ENCODE measurements around the gene SHISA9. TPM values are rescaled to one million over a fixed set of nuclear protein-coding genes. Genes with fewer than 3 reads are reported as not detected.

Gene SHISA9
- total and polyA plus RNA-seq, 2 experiments from 2014 or later: 0.83 to 1.3 TPM

DNA sequence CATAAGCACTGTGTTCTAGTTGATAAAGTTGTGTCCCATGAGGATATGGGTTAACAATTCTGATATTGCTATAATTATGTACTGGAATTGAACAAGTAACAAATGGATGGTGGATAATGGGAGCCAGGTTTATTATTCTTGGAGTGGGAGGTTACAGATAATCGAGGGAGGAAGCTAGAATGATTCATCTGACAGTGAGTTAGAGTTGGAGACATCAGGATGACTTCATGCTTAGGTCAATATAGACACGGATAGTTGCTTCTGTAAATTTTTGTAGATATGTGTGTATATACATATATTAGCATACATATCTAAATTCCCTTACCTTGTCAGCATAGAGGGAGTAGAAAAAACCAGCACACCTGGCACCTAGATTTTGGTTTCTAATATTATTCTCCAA, 293.4 kb downstream of the SHISA9 start:
- H3K79me2 ChIP-seq: no peaks in the 10 kb centered on the region
- H3K9me3 ChIP-seq (ENCODE audit: low read depth): no peaks in the 10 kb centered on the region
- no peaks in the 10 kb centered on the region for H3K9me2 ChIP-seq (replicated peaks; ENCODE audit: insufficient read depth)
- H3K4me2 ChIP-seq: no peak overlapping the region
- no peak for DNase-seq (ENCODE audit: low spot score)
- H2AFZ ChIP-seq: no peak overlapping the region
- 76% methylated on average over 2 of the region's 2 CpGs for WGBS (ENCODE audit: low lambda C conversion rate, missing lambda C conversion rate)
- no peak overlapping the region for H3K27ac ChIP-seq
- H4K20me1 ChIP-seq (ENCODE audit: insufficient read depth, poor library complexity, severe bottlenecking): no peaks in the 10 kb centered on the region
- H3K36me3 ChIP-seq (replicated peaks; ENCODE audit: insufficient read depth, low read depth): no peaks in the 10 kb centered on the region
- H3K4me1 ChIP-seq (ENCODE audit: insufficient read depth): no peaks in the 10 kb centered on the region
- no peaks in the 10 kb centered on the region for H3K27me3 ChIP-seq
- TF ChIP-seq EZH2phosphoT487 (IDR thresholded peaks at IDR 0.05; ENCODE audit: low read depth, severe bottlenecking, unreplicated experiment) (no peak), EZH2 (IDR thresholded peaks at IDR 0.05; ENCODE audit: borderline replicate concordance) (no peak)
- TF ChIP-seq, protein P1, sequence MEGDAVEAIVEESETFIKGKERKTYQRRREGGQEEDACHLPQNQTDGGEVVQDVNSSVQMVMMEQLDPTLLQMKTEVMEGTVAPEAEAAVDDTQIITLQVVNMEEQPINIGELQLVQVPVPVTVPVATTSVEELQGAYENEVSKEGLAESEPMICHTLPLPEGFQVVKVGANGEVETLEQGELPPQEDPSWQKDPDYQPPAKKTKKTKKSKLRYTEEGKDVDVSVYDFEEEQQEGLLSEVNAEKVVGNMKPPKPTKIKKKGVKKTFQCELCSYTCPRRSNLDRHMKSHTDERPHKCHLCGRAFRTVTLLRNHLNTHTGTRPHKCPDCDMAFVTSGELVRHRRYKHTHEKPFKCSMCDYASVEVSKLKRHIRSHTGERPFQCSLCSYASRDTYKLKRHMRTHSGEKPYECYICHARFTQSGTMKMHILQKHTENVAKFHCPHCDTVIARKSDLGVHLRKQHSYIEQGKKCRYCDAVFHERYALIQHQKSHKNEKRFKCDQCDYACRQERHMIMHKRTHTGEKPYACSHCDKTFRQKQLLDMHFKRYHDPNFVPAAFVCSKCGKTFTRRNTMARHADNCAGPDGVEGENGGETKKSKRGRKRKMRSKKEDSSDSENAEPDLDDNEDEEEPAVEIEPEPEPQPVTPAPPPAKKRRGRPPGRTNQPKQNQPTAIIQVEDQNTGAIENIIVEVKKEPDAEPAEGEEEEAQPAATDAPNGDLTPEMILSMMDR (IDR thresholded peaks at IDR 0.05; ENCODE audit: poor library complexity): no peak
- no peak overlapping the region for H3K4me3 ChIP-seq

DNA sequence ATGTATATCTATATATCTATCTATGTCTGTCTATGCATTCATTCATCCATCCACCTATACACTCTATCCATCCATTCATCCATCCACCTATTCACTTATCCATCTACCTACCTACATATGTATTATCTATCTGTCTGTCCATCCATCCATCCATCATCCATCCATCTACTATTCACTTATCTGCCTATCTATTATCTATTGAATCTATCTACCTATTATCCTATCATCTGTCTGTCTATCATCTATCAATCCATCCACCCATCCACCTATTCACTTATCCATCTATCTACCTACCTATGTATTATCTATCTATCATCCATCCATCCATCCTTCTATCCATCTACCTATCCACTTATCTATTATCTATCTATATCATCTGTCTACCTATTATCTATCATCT, 302.3 kb downstream of the SHISA9 start:
- no peaks in the 10 kb centered on the region for H3K36me3 ChIP-seq (replicated peaks; ENCODE audit: insufficient read depth, low read depth)
- H3K4me1 ChIP-seq (ENCODE audit: insufficient read depth): no peaks in the 10 kb centered on the region
- no peaks in the 10 kb centered on the region for H3K27me3 ChIP-seq
- DNase-seq (ENCODE audit: low spot score): no peak
- H4K20me1 ChIP-seq (ENCODE audit: insufficient read depth, poor library complexity, severe bottlenecking): no peaks in the 10 kb centered on the region
- no peaks in the 10 kb centered on the region for H3K79me2 ChIP-seq
- TF ChIP-seq EZH2 (IDR thresholded peaks at IDR 0.05; ENCODE audit: borderline replicate concordance) (no peak), EZH2phosphoT487 (IDR thresholded peaks at IDR 0.05; ENCODE audit: low read depth, severe bottlenecking, unreplicated experiment) (no peak)
- H2AFZ ChIP-seq: no peak overlapping the region
- H3K9me3 ChIP-seq (ENCODE audit: low read depth): no peaks in the 10 kb centered on the region
- no peak overlapping the region for H3K4me2 ChIP-seq
- H3K9me2 ChIP-seq (replicated peaks; ENCODE audit: insufficient read depth): no peaks in the 10 kb centered on the region
- H3K4me3 ChIP-seq: no peak overlapping the region
- H3K27ac ChIP-seq: no peak overlapping the region

GRCh38 chr16:13205352-13205751, 304.0 kb downstream of the SHISA9 start:
- TF ChIP-seq EZH2 (IDR thresholded peaks at IDR 0.05; ENCODE audit: borderline replicate concordance) (no peak), EZH2phosphoT487 (IDR thresholded peaks at IDR 0.05; ENCODE audit: low read depth, severe bottlenecking, unreplicated experiment) (no peak)
- TF ChIP-seq, protein P1 (IDR thresholded peaks at IDR 0.05; ENCODE audit: poor library complexity): no peak
- Histone ChIP-seq H3K9me3 (ENCODE audit: low read depth) (no peaks in the 10 kb centered on the region), H3K27me3 (no peaks in the 10 kb centered on the region), H3K4me2 (no peak overlapping the region), H3K79me2 (no peaks in the 10 kb centered on the region), H3K27ac (no peak overlapping the region), H3K36me3 (replicated peaks; ENCODE audit: insufficient read depth, low read depth) (no peaks in the 10 kb centered on the region), H3K4me3 (no peak overlapping the region), H4K20me1 (ENCODE audit: insufficient read depth, poor library complexity, severe bottlenecking) (no peaks in the 10 kb centered on the region), H3K9me2 (replicated peaks; ENCODE audit: insufficient read depth) (no peaks in the 10 kb centered on the region), H2AFZ (no peak overlapping the region), H3K4me1 (ENCODE audit: insufficient read depth) (no peaks in the 10 kb centered on the region)
- no peak for DNase-seq (ENCODE audit: low spot score)

DNA sequence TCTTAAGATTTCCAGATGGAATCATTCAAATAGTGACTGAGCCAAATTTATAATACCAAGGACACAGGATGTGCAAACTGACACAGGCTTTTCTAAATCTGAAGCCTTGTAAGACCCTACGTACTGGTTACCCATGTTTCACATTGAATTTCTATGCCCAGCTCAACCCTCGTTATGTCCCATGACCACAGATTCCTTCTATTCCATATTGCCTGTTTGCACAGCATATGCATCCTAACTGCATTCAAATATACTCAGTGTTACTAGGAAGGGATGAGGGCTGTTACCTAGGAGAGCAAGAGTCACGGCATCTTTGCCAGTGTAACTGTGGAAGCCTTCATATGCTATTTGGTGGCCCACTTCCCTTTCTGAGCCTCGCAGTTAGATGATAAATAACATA, 305.2 kb downstream of the SHISA9 start:
- Histone ChIP-seq H3K36me3 (replicated peaks; ENCODE audit: insufficient read depth, low read depth) (no peaks in the 10 kb centered on the region), H3K4me1 (ENCODE audit: insufficient read depth) (no peaks in the 10 kb centered on the region), H3K4me2 (no peak overlapping the region), H3K4me3 (no peak overlapping the region), H3K9me2 (replicated peaks; ENCODE audit: insufficient read depth) (no peaks in the 10 kb centered on the region), H3K27me3 (no peaks in the 10 kb centered on the region), H3K27ac (no peak overlapping the region), H3K79me2 (no peaks in the 10 kb centered on the region), H3K9me3 (ENCODE audit: low read depth) (no peaks in the 10 kb centered on the region), H4K20me1 (ENCODE audit: insufficient read depth, poor library complexity, severe bottlenecking) (no peaks in the 10 kb centered on the region), H2AFZ (no peak overlapping the region)
- 84% methylated on average over 4 of the region's 4 CpGs for WGBS (ENCODE audit: low lambda C conversion rate, missing lambda C conversion rate)
- no peak for DNase-seq (ENCODE audit: low spot score)
- TF ChIP-seq EZH2 (IDR thresholded peaks at IDR 0.05; ENCODE audit: borderline replicate concordance) (no peak), EZH2phosphoT487 (IDR thresholded peaks at IDR 0.05; ENCODE audit: low read depth, severe bottlenecking, unreplicated experiment) (no peak)
- TF ChIP-seq, protein P1 (IDR thresholded peaks at IDR 0.05; ENCODE audit: poor library complexity): no peak

Data from hepatocyte (in vitro differentiated cells).